HUES48 (cell line): ENCODE data around the gene TRMO.
"Not testable (repeated sequence)": the region's sequence is repeated elsewhere in the genome, so short reads cannot be mapped to it uniquely, and the experiment has no call there.

Experiments
- H3K27ac ChIP-seq: one replicate; pipeline ENCODE4 v1.7.0; 2013; ENCODE audit warnings: low read depth, low read length, inconsistent platforms
- H3K27me3 ChIP-seq: 2 replicates; pipeline ENCODE4 v1.6.1; 2013; ENCODE audit warnings: mild to moderate bottlenecking, low read length; ENCODE audit not compliant: control insufficient read depth, insufficient read depth
- H3K36me3 ChIP-seq: 2 replicates; pipeline ENCODE4 v1.6.1; 2013; ENCODE audit warnings: low read length; ENCODE audit not compliant: control insufficient read depth, insufficient read depth
- H3K4me1 ChIP-seq: 2 replicates; pipeline ENCODE4 v1.6.1; 2013; ENCODE audit warnings: mild to moderate bottlenecking, low read length; ENCODE audit not compliant: control insufficient read depth, insufficient read depth
- H3K4me3 ChIP-seq: 2 replicates; pipeline ENCODE4 v1.5.1; 2013; ENCODE audit warnings: mild to moderate bottlenecking, low read depth, low read length
- H3K9ac ChIP-seq: 2 replicates; pipeline ENCODE4 v1.6.1; 2013; ENCODE audit warnings: mild to moderate bottlenecking, low read depth, low read length, moderate library complexity
- H3K9me3 ChIP-seq: 2 replicates; pipeline ENCODE4 v1.6.1; 2013; ENCODE audit warnings: low read length; ENCODE audit not compliant: control insufficient read depth, insufficient read depth

The TRMO gene

DNA sequence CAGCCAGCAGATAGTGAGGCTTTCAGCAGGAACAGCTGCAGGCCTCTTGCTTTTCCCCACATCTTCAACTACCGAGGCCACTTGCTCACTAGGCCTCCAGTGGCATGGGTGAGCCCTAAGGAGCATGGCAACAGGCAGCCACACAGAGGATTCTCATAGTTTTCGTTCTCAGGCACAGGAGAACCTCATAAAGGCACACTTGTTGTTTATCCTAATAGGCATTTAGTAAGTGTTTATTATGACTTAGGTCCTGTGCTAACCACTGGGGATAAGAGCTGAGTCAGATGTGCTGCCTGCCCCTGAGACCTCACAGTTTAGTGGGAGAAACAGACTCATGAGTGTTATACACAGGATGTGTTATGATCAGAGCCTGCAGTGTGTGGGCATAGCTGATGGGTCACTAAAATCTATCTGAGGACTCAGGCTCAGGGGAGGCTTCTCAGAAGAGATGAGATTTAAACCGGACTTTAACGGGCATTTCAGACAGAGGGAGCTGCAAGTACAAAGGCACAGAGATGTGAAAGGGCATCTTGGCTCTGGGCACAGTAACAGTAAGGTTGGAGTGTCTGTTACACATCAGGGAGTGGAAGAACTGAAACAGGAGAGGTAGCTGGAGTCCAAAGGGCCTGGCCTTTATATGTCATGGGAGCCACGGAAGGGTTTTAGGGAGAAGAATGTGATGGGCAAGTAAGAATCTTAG, 36.7 kb upstream of the TRMO start:
- Histone ChIP-seq H3K4me1 (no peaks in the 10 kb centered on the region), H3K27ac (no peak overlapping the region), H3K36me3 (no peaks in the 10 kb centered on the region), H3K9me3 (no peaks in the 10 kb centered on the region), H3K9ac (no peak overlapping the region), H3K27me3 (no peaks in the 10 kb centered on the region; the same call in 1 of the 2 replicates), H3K4me3 (no peak overlapping the region)

DNA sequence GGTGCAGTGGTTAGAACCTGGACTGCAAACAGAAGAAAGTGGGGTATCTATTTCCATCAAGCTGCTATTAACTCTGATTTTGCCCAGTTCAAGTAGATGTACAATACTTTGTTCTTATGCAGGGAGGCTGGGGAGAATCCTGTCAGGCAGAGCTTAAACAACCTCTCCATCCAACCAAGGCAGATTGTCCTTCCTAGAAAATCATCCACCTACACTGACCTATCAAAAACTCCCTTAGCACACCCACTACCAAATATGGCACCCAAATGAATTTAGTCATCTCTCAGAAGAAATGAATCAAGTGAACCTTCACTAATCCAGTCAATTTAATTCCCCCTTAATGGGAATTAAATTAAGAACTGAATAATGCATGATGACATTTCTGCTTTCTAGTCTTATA, 34.0 kb upstream of the TRMO start:
- H3K27me3 ChIP-seq: no peaks in the 10 kb centered on the region; the same call in 1 of the 2 replicates
- H3K9me3 ChIP-seq: 0 out of 2 replicates have a peak, but pooled peaks cover 2% of the 10 kb centered on the region
- no peak overlapping the region for H3K4me3 ChIP-seq
- H3K4me1 ChIP-seq: no peaks in the 10 kb centered on the region
- H3K9ac ChIP-seq: no peak overlapping the region
- H3K27ac ChIP-seq: no peak overlapping the region
- no peaks in the 10 kb centered on the region for H3K36me3 ChIP-seq

DNA sequence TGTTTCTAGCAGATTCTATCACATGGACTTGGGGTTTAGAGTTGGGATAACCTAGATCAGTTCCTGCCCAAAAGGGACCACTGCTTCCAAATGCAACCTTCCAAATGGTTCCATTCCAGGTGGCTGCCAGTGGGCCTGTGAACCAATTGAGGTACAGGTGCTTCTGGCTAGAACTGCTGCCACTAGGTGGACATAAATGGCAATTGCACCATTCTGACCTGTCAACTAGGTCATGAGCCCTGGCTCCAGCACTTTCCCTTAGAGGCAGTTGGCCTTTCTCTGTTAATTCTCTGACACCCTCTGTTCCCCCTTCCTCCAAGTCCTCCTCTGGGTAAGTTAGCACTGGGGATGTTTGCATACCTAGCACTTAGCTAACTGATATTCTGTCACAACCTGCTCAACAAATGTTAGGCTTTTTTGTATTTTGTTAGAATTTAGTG, 32.3 kb upstream of the TRMO start:
- H3K9ac ChIP-seq: no peak overlapping the region

DNA sequence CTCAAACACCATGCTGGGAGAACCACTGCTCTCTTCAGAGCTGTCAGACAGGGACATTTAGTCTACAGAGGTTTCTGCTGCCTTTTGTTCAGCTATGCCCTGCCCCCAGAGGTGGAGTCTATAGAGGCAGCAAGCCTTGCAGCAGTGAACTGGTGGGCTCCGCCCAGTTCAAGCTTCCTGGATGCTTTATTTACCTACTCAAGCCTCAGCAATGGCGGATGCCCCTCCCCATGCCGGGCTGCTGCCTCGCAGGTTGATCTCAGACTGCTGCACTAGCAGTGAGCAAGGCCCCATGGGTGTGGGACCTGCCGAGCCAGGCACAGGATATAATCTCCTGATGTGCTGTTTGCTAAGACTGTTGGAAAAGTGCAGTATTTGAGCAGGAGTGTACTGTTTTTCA, 28.6 kb upstream of the TRMO start:
- not testable (repeated sequence) for H3K9me3 ChIP-seq, H3K9ac ChIP-seq, H3K4me3 ChIP-seq, H3K27ac ChIP-seq, H3K4me1 ChIP-seq, H3K36me3 ChIP-seq, H3K27me3 ChIP-seq

More for the DNA sequence above, 32.3 kb upstream of the TRMO start:
- Histone ChIP-seq H3K9me3 (peaks cover 7% of the 10 kb centered on the region; the same call in 1 of the 2 replicates), H3K27me3 (no peaks in the 10 kb centered on the region), H3K4me3 (no peak overlapping the region), H3K27ac (no peak overlapping the region), H3K36me3 (no peaks in the 10 kb centered on the region), H3K4me1 (no peaks in the 10 kb centered on the region)

DNA sequence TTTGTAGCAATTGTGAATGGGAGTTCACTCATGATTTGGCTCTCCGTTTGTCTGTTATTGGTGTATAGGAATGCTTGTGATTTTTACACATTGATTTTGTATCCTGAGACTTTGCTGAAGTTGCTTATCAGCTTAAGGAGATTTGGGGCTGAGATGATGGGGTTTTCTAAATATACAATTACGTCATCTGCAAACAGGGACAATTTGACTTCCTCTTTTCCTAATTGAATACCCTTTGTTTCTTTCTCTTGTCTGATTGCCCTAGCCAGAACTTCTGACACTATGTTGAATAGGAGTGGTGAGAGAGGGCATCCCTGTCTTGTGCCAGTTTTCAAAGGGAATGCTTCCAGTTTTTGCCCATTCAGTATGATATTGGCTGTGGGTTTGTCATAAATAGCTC, 24.8 kb upstream of the TRMO start:
- H3K4me1 ChIP-seq, H3K9ac ChIP-seq, H3K9me3 ChIP-seq, H3K27ac ChIP-seq, H3K4me3 ChIP-seq, H3K36me3 ChIP-seq: not testable (repeated sequence)
- H3K27me3 ChIP-seq: peaks cover 19% of the 10 kb centered on the region

DNA sequence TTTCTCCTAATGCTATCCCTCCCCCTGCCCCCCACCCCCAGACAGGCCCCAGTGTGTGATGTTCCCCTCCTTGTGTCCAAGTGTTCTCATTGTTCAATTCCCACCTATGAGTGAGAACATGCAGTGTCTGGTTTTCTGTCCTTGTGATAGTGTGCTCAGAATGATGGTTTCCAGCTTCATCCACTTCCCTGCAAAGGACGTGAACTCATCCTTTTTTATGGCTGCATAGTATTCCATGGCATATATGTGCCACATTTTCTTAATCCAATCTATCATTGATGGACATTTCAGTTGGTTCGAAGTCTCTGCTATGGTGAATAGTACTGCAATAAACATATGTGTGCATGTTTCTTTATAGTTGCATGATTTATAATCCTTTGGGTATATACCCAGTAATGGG, 23.2 kb upstream of the TRMO start:
- not testable (repeated sequence) for H3K36me3 ChIP-seq

DNA sequence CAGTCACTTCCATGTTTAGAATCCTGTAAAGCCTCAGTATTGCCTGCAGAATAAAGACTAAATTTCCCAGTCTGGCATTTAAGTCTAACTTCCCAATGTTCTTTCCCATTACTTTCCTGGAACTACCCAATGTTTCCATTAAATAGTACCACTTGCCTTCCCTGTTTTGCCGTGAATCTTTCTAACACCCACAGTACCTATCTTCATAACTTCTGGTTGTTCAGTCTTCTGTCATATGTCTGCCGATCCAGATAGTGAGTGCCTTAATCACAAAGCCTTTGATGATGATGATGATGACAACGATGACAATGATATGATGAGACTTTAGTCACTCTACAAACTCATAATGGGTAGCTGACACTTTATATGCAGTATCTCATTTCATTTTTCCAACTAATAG, 22.3 kb upstream of the TRMO start:
- H3K4me3 ChIP-seq: no peak overlapping the region
- peaks cover 43% of the 10 kb centered on the region for H3K27me3 ChIP-seq
- no peaks in the 10 kb centered on the region for H3K36me3 ChIP-seq
- no peak overlapping the region for H3K9ac ChIP-seq
- H3K27ac ChIP-seq: no peak overlapping the region
- no peaks in the 10 kb centered on the region for H3K4me1 ChIP-seq
- no peaks in the 10 kb centered on the region for H3K9me3 ChIP-seq

More for the DNA sequence above, 23.2 kb upstream of the TRMO start:
- peaks cover 35% of the 10 kb centered on the region for H3K27me3 ChIP-seq
- not testable (repeated sequence) for H3K9ac ChIP-seq, H3K9me3 ChIP-seq, H3K4me1 ChIP-seq, H3K4me3 ChIP-seq, H3K27ac ChIP-seq

DNA sequence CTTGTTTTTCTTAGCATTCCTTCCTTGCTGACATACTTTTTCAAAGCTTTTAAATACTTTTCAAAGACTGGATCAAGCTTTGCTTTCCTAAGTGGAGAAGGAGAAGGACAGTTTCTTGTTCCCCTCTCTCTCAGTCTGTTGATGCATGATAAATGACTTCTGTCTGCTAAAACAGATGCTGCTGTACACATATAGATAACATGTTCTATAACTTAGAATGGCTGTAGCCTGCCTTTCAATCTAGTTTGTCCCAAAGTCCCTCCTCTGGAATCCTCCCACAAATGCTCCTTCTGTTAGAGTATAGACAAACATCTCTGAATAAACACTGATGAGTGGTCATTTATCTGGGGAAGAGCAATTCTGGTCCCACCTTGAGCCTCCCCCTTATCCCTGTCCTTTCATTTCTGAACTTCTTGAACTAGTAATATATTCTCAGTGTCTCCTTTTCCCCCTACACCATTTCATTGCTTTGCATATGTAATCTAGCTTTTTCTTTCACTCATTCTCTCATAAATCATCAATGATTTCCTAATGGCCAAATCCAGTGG, 21.1 kb upstream of the TRMO start:
- no peaks in the 10 kb centered on the region for H3K9me3 ChIP-seq
- no peak overlapping the region for H3K9ac ChIP-seq
- H3K4me1 ChIP-seq: no peaks in the 10 kb centered on the region
- H3K27me3 ChIP-seq: peaks cover 55% of the 10 kb centered on the region
- H3K4me3 ChIP-seq: no peak overlapping the region
- H3K27ac ChIP-seq: no peak overlapping the region
- H3K36me3 ChIP-seq: no peaks in the 10 kb centered on the region

DNA sequence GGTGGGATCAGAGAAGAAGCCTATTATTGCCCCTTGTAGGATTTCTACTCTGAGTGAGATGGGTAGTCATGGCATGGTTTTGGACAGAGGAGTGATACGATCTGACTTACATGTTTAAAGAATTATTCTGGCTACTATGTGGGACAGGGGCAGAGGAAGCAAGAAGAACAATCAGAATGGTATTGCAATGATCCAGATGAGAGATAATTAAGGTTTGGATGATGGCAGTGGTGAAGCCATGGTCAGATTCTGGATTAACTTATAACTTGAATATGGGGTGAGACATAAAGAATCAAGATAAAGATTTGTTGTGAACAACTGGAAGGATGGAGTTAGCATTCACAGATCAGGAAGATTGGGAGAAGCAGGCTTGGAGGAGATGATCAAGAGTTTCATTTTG, 19.0 kb upstream of the TRMO start:
- H3K9ac ChIP-seq: no peak overlapping the region
- H3K9me3 ChIP-seq: no peaks in the 10 kb centered on the region
- no peaks in the 10 kb centered on the region for H3K36me3 ChIP-seq
- no peak overlapping the region for H3K4me3 ChIP-seq
- H3K27ac ChIP-seq: no peak overlapping the region
- H3K4me1 ChIP-seq: no peaks in the 10 kb centered on the region
- H3K27me3 ChIP-seq: peaks cover 67% of the 10 kb centered on the region

DNA sequence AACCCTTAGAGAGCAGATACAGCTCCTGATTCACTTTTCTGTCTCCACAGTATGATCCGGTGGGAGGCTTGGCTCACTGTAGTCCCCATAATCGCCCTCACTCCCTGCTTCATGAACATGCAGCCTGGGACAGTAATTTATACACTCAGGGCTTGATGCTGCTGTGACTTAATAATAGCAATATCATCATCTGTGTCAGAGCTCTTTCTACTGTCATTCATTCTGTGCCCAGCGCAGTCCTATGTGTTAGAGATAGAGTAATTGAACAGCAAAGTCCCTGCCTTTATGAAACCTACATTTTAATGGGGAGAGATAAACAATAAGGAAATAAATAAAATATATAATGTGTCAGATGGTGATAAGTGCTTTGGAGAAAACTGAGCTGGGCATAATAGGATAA, 18.4 kb upstream of the TRMO start:
- no peaks in the 10 kb centered on the region for H3K4me1 ChIP-seq
- peaks cover 73% of the 10 kb centered on the region for H3K27me3 ChIP-seq
- no peaks in the 10 kb centered on the region for H3K9me3 ChIP-seq
- H3K36me3 ChIP-seq: no peaks in the 10 kb centered on the region
- no peak overlapping the region for H3K4me3 ChIP-seq
- no peak overlapping the region for H3K9ac ChIP-seq
- H3K27ac ChIP-seq: no peak overlapping the region

DNA sequence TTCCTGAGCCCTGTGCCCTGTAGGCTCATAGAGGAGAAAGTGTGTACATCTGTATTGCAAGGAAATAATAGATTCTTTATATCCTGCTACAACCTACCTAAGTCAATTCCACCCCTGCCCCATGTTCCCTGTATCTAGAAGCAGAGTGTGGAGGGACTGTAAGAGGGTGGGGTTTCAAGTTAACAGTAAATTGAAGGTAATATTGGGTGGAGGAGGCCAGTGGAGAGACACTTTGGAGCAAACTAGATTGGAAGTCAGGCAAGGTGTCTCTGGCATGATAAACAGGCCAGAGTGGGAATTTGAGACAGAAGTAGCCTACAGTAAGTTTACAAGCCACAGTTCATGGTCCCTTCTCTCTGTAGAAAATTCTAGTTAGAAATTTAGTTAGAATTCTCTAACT, 17.9 kb upstream of the TRMO start:
- Histone ChIP-seq H3K4me1 (no peaks in the 10 kb centered on the region), H3K9me3 (no peaks in the 10 kb centered on the region), H3K27me3 (peaks cover 78% of the 10 kb centered on the region), H3K4me3 (no peak overlapping the region), H3K9ac (no peak overlapping the region), H3K36me3 (no peaks in the 10 kb centered on the region), H3K27ac (no peak overlapping the region)
